HL-60 (cell line): ENCODE results near the gene ASCC3.

Source experiments
- DNase-seq, 2 experiments: peaks; one replicate each; pipeline ENCODE4 v3.0.0-alpha.2; 2010 to 2020; ENCODE audit warnings: low read depth in 1 of 2, low spot score in 1 of 2
- H3K27ac ChIP-seq: fragments of 250-450 bp; sonication (Bioruptor Pico); replicated peaks from 2 replicates; pipeline ENCODE4 v1.5.1; 2020; ENCODE audit warnings: mild to moderate bottlenecking, moderate library complexity
- H3K27me3 ChIP-seq: fragments of 250-450 bp; sonication (Bioruptor Pico); 2 replicates; pipeline ENCODE4 v1.5.1; 2021; ENCODE audit warnings: mild to moderate bottlenecking, moderate library complexity; ENCODE audit not compliant: insufficient read depth, poor library complexity, severe bottlenecking
- H3K4me3 ChIP-seq: replicated peaks from 2 replicates; pipeline ENCODE4 v1.5.1; 2011; ENCODE audit warnings: mild to moderate bottlenecking, control low read depth, low read length; ENCODE audit not compliant: insufficient read depth
- GABPA ChIP-seq: IDR thresholded peaks from 2 replicates; pipeline ENCODE4 v1.6.1; 2012; ENCODE audit warnings: low read depth
- POLR2AphosphoS5 ChIP-seq: IDR thresholded peaks from 2 replicates; pipeline ENCODE4 v1.6.1; 2012; ENCODE audit warnings: low read depth
- SPI1 ChIP-seq: IDR thresholded peaks from 2 replicates; pipeline ENCODE4 v1.6.1; 2012; ENCODE audit warnings: low read depth, mild to moderate bottlenecking, borderline replicate concordance
- TF ChIP-seq, protein P1 (sequence below): IDR thresholded peaks from 2 replicates; pipeline ENCODE4 v1.6.1; 2012; ENCODE audit warnings: low read depth; ENCODE audit not compliant: insufficient replicate concordance
- TF ChIP-seq, protein P2 (sequence below): IDR thresholded peaks from one replicate; pipeline ENCODE4 v1.5.1; 2011; ENCODE audit warnings: low read length, control low read depth, inconsistent platforms; ENCODE audit not compliant: insufficient read depth

The ASCC3 gene

DNA sequence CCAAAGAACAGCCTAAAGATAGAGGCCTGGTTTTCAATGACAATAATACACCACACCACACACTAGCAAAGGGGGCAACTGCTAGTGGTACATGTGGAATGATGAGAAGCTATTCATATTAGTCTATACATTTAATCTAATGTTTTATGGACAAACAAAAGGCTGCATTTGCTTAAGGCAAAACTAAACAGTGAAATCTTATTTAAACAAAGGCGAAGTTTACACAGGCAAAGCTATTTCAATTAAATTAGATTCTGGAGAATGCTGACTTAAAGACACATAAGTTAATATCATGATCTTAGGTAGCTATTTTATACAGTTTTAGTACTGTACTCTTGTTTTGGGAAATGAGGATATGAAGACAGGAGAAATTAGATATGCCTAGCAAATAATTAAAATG is 362.5 kb downstream of the ASCC3 start:
- H3K27ac ChIP-seq: no peak overlapping the region
- TF ChIP-seq SPI1 (no peak), GABPA (no peak), POLR2AphosphoS5 (no peak)
- TF ChIP-seq, protein P1, sequence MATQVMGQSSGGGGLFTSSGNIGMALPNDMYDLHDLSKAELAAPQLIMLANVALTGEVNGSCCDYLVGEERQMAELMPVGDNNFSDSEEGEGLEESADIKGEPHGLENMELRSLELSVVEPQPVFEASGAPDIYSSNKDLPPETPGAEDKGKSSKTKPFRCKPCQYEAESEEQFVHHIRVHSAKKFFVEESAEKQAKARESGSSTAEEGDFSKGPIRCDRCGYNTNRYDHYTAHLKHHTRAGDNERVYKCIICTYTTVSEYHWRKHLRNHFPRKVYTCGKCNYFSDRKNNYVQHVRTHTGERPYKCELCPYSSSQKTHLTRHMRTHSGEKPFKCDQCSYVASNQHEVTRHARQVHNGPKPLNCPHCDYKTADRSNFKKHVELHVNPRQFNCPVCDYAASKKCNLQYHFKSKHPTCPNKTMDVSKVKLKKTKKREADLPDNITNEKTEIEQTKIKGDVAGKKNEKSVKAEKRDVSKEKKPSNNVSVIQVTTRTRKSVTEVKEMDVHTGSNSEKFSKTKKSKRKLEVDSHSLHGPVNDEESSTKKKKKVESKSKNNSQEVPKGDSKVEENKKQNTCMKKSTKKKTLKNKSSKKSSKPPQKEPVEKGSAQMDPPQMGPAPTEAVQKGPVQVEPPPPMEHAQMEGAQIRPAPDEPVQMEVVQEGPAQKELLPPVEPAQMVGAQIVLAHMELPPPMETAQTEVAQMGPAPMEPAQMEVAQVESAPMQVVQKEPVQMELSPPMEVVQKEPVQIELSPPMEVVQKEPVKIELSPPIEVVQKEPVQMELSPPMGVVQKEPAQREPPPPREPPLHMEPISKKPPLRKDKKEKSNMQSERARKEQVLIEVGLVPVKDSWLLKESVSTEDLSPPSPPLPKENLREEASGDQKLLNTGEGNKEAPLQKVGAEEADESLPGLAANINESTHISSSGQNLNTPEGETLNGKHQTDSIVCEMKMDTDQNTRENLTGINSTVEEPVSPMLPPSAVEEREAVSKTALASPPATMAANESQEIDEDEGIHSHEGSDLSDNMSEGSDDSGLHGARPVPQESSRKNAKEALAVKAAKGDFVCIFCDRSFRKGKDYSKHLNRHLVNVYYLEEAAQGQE: no peak
- TF ChIP-seq, protein P2, sequence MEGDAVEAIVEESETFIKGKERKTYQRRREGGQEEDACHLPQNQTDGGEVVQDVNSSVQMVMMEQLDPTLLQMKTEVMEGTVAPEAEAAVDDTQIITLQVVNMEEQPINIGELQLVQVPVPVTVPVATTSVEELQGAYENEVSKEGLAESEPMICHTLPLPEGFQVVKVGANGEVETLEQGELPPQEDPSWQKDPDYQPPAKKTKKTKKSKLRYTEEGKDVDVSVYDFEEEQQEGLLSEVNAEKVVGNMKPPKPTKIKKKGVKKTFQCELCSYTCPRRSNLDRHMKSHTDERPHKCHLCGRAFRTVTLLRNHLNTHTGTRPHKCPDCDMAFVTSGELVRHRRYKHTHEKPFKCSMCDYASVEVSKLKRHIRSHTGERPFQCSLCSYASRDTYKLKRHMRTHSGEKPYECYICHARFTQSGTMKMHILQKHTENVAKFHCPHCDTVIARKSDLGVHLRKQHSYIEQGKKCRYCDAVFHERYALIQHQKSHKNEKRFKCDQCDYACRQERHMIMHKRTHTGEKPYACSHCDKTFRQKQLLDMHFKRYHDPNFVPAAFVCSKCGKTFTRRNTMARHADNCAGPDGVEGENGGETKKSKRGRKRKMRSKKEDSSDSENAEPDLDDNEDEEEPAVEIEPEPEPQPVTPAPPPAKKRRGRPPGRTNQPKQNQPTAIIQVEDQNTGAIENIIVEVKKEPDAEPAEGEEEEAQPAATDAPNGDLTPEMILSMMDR: no peak
- DNase-seq: no peak
- no peaks in the 10 kb centered on the region for H3K27me3 ChIP-seq
- no peak overlapping the region for H3K4me3 ChIP-seq

DNA sequence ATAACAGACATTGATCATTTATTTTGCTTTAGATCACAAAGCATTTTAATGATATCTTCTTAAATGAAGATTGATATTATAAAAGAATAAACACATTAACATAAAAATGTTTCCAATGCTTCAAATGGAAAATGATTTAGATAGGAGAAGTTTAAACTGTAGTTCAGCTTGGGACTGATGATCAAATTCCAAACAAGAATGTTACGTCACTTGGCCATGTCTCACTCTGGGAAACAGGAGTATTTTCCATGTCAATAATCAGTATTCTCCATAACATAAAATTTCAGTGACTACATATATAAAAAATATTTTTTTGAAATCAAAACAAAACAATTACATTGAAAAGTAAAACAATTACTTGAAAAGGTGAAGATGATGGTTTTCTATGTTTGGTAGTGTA is 363.5 kb downstream of the ASCC3 start:
- no peak for DNase-seq
- H3K4me3 ChIP-seq: no peak overlapping the region
- TF ChIP-seq, protein P2: no peak
- TF ChIP-seq POLR2AphosphoS5 (no peak), GABPA (no peak), SPI1 (no peak)
- TF ChIP-seq, protein P1: no peak
- H3K27ac ChIP-seq: no peak overlapping the region
- H3K27me3 ChIP-seq: no peaks in the 10 kb centered on the region

DNA sequence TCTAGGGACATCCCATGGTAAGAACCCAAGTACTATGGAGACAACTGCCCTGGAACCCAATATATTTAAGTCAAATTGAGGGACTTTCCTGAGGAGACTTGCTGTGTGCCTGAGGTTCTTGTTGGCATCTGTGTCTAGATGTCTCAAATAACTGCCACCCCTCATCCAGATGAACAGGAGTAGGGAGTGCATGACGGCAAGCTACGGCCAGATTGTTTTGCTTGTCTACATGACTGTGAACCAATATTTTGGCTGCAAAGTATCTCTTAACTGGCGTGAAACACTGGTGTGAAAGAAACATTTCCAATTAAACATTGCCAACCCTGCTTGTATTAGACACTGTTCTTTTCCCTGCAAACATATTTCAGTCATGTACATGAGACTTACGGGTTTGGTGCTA is 364.0 kb downstream of the ASCC3 start:
- no peaks in the 10 kb centered on the region for H3K27me3 ChIP-seq
- no peak overlapping the region for H3K4me3 ChIP-seq
- no peak overlapping the region for H3K27ac ChIP-seq
- TF ChIP-seq SPI1 (no peak), POLR2AphosphoS5 (no peak), GABPA (no peak)
- TF ChIP-seq, protein P1: no peak
- TF ChIP-seq, protein P2: no peak
- no peak for DNase-seq
